ENCODE results near the gene SLC44A1.

The SLC44A1 gene
- long read RNA-seq, full-length matches to known transcripts = 15 of 25 reads
- long read RNA-seq, partial matches to known transcripts = 3 of 25 reads
- long read RNA-seq, other reads (novel, unspliced or antisense) = 7 of 25 reads

DNA sequence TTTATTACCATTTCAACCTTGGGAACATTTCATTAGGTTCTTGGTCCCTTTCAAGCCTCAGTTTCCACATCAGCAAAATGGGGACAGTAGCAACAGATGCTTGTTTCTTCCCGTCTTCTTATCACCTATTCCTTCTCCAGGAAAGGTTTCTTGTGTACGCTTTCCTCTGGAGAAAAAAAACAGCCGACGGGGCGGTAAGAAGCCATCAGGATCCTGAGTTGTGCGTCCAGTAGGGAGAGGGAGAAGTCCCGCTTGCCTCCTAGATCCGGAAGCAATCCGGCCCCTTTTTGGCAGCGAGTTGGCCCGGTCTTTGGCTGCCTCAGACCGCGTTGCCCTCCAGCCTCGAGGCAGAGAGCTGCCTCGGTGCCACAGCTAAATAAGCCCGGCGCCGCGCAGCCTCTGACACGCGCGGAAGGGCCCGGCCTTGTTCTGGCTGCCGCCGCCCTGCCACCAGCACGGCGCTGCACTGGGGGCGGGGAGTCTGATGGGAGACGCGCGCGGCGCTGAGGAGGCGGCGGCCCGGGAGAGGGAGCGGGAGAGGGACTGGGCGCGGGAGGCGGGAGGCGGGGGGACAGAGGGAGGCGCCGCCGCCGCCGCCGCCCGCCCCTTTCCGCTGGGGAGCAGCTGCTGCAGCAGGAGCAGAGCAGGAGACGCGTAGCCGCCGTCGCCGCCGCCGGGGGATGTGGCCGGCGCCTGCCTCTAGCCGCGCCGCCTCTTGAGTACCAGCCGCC is at the start of gene SLC44A1:
TSS of gene SLC44A1 (plus strand) at position 649 of the 731 bp plus-strand sequence. CDS start 218 bp downstream, outside the sequence.
- H3K4me3 ChIP-seq (replicated peaks; ENCODE audit: insufficient read depth, low read length) = peak within 1 kb of the TSS; percentile 96
- H3K27me3 ChIP-seq (ENCODE audit: insufficient read depth, poor library complexity, severe bottlenecking) = no peaks in the 10 kb centered on the region
- peak within 1 kb of the TSS; percentile 78 for H3K27ac ChIP-seq (replicated peaks)
- TF ChIP-seq, protein P1, sequence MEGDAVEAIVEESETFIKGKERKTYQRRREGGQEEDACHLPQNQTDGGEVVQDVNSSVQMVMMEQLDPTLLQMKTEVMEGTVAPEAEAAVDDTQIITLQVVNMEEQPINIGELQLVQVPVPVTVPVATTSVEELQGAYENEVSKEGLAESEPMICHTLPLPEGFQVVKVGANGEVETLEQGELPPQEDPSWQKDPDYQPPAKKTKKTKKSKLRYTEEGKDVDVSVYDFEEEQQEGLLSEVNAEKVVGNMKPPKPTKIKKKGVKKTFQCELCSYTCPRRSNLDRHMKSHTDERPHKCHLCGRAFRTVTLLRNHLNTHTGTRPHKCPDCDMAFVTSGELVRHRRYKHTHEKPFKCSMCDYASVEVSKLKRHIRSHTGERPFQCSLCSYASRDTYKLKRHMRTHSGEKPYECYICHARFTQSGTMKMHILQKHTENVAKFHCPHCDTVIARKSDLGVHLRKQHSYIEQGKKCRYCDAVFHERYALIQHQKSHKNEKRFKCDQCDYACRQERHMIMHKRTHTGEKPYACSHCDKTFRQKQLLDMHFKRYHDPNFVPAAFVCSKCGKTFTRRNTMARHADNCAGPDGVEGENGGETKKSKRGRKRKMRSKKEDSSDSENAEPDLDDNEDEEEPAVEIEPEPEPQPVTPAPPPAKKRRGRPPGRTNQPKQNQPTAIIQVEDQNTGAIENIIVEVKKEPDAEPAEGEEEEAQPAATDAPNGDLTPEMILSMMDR (IDR thresholded peaks at IDR 0.05; ENCODE audit: insufficient read depth, low read length) = no peak
- peak; percentile 87 for TF ChIP-seq GABPA (IDR thresholded peaks at IDR 0.05; ENCODE audit: low read depth)
- no peak for TF ChIP-seq SPI1 (IDR thresholded peaks at IDR 0.05; ENCODE audit: borderline replicate concordance, low read depth)
- peak; percentile 94 for TF ChIP-seq POLR2AphosphoS5 (IDR thresholded peaks at IDR 0.05; ENCODE audit: low read depth)
- TF ChIP-seq, protein P2, sequence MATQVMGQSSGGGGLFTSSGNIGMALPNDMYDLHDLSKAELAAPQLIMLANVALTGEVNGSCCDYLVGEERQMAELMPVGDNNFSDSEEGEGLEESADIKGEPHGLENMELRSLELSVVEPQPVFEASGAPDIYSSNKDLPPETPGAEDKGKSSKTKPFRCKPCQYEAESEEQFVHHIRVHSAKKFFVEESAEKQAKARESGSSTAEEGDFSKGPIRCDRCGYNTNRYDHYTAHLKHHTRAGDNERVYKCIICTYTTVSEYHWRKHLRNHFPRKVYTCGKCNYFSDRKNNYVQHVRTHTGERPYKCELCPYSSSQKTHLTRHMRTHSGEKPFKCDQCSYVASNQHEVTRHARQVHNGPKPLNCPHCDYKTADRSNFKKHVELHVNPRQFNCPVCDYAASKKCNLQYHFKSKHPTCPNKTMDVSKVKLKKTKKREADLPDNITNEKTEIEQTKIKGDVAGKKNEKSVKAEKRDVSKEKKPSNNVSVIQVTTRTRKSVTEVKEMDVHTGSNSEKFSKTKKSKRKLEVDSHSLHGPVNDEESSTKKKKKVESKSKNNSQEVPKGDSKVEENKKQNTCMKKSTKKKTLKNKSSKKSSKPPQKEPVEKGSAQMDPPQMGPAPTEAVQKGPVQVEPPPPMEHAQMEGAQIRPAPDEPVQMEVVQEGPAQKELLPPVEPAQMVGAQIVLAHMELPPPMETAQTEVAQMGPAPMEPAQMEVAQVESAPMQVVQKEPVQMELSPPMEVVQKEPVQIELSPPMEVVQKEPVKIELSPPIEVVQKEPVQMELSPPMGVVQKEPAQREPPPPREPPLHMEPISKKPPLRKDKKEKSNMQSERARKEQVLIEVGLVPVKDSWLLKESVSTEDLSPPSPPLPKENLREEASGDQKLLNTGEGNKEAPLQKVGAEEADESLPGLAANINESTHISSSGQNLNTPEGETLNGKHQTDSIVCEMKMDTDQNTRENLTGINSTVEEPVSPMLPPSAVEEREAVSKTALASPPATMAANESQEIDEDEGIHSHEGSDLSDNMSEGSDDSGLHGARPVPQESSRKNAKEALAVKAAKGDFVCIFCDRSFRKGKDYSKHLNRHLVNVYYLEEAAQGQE (IDR thresholded peaks at IDR 0.05; ENCODE audit: insufficient replicate concordance, low read depth) = peak; percentile 79
- DNase-seq (ENCODE audit: low read depth in 1 of 2, low spot score in 1 of 2) = peak; percentile 83 to 97

DNA sequence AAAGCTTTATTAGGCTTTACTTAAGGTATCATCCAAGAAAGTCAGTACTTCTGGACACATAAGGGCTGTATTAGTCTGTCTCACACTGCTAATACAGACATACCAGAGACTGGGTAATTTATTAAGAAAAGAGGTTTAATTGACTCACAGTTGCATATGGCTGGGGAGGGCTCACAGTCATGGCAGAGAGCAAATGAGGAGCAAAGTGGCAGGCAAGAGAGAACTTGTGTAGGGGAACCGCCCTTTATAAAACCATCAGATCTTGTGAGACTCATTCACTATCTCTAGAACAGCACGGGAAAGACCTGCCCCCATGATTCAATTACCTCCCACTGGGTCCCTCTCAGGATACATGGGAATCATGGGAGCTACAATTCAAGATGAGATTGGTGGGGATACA is 49.2 kb upstream of the SLC44A1 start:
- Histone ChIP-seq H3K4me3 (replicated peaks; ENCODE audit: insufficient read depth, low read length) (no peak overlapping the region), H3K27ac (replicated peaks) (no peak overlapping the region), H3K27me3 (ENCODE audit: insufficient read depth, poor library complexity, severe bottlenecking) (no peaks in the 10 kb centered on the region)
- DNase-seq (ENCODE audit: low read depth in 1 of 2, low spot score in 1 of 2) = no peak
- no peak for TF ChIP-seq SPI1 (IDR thresholded peaks at IDR 0.05; ENCODE audit: borderline replicate concordance, low read depth)

DNA sequence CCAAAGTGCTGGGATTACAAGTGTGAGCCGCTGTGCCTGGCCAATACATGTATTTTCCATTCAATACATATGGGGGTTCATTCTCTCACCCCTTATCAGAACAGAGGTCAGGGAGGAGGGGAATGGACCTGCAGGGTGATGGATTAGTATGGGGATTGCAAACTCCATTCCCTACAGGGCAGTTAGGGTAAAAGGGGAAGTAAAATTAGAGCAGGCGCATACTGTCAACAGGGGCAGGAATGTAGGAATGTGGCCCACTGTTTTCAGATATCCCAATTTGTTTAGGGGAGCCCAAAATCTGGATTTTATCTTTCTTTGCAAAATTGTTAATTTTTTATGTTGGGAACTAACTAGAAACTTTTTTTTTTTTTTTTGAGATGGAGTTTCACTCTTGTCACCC is 46.4 kb upstream of the SLC44A1 start:
- Histone ChIP-seq H3K27me3 (ENCODE audit: insufficient read depth, poor library complexity, severe bottlenecking) (no peaks in the 10 kb centered on the region), H3K4me3 (replicated peaks; ENCODE audit: insufficient read depth, low read length) (no peak overlapping the region), H3K27ac (replicated peaks) (no peak overlapping the region)
- DNase-seq (ENCODE audit: low read depth in 1 of 2, low spot score in 1 of 2) = no peak
- TF ChIP-seq SPI1 (IDR thresholded peaks at IDR 0.05; ENCODE audit: borderline replicate concordance, low read depth) (no peak), POLR2AphosphoS5 (IDR thresholded peaks at IDR 0.05; ENCODE audit: low read depth) (no peak), GABPA (IDR thresholded peaks at IDR 0.05; ENCODE audit: low read depth) (no peak)
- TF ChIP-seq, protein P1 (IDR thresholded peaks at IDR 0.05; ENCODE audit: insufficient read depth, low read length) = no peak

DNA sequence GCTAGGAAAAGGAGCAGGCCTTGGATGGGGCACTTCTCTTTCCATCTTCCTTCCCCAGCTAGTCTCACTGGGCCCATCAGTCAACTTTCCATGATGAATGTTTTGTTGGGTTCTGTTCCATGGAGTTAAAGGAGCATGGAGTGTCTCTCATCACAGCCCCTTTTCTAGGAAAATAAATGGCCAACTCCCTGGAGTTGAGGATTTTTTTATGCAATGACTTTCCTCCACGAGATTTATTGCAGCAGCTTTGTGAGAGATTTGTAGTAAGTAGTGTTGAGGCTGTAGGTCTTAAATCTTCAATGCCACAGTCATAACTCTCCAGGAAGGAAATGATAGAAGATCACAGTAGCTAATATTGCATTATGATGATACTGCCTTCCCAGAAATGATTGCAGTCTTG is 45.6 kb upstream of the SLC44A1 start:
- Histone ChIP-seq H3K4me3 (replicated peaks; ENCODE audit: insufficient read depth, low read length) (no peak overlapping the region), H3K27ac (replicated peaks) (no peak overlapping the region), H3K27me3 (ENCODE audit: insufficient read depth, poor library complexity, severe bottlenecking) (no peaks in the 10 kb centered on the region)
- no peak for DNase-seq (ENCODE audit: low read depth in 1 of 2, low spot score in 1 of 2)
- TF ChIP-seq POLR2AphosphoS5 (IDR thresholded peaks at IDR 0.05; ENCODE audit: low read depth) (no peak), SPI1 (IDR thresholded peaks at IDR 0.05; ENCODE audit: borderline replicate concordance, low read depth) (no peak), GABPA (IDR thresholded peaks at IDR 0.05; ENCODE audit: low read depth) (no peak)
- TF ChIP-seq, protein P2 (IDR thresholded peaks at IDR 0.05; ENCODE audit: insufficient replicate concordance, low read depth) = no peak
- TF ChIP-seq, protein P1 (IDR thresholded peaks at IDR 0.05; ENCODE audit: insufficient read depth, low read length) = no peak
